SK-N-SH treated with all-trans-retinoic acid at 6 μM for 48 hours (cell line): ENCODE data around the gene CNTNAP2.

ENCODE experiments used
- ATAC-seq: fragments of 200-7000 bp; cut with Tn5 transposase; 3 replicates; pipeline ENCODE4 v1.9.1; 2020; ENCODE audit warnings: mild to moderate bottlenecking, moderate library complexity
- ARNTL ChIP-seq: fragments of 450-650 bp; formaldehyde crosslinking; IDR thresholded peaks from 2 replicates; pipeline ENCODE4 v1.5.0; 2020; ENCODE audit warnings: low read depth, mild to moderate bottlenecking, moderate library complexity, borderline replicate concordance
- BACH2 ChIP-seq: fragments of 250-450 bp; sonication (Bioruptor Pico); IDR thresholded peaks from 2 replicates; pipeline ENCODE4 v1.9.0; 2021; ENCODE audit warnings: mild to moderate bottlenecking, borderline replicate concordance
- CSDC2 ChIP-seq: fragments of 250-450 bp; sonication (Bioruptor Pico); IDR thresholded peaks from 2 replicates; pipeline ENCODE4 v1.5.0; 2020; ENCODE audit warnings: mild to moderate bottlenecking, moderate library complexity
- ESRRG ChIP-seq: fragments of 250-450 bp; sonication (Bioruptor Pico); IDR thresholded peaks from 2 replicates; pipeline ENCODE4 v1.6.1; 2021; ENCODE audit warnings: mild to moderate bottlenecking
- GLIS3 ChIP-seq: fragments of 250-450 bp; sonication (Bioruptor Pico); IDR thresholded peaks from 2 replicates; pipeline ENCODE4 v1.5.0; 2020; ENCODE audit warnings: mild to moderate bottlenecking, moderate library complexity
- ISL1 ChIP-seq: fragments of 250-450 bp; sonication (Bioruptor Pico); IDR thresholded peaks from 2 replicates; pipeline ENCODE4 v2.1.2; 2022; ENCODE audit warnings: mild to moderate bottlenecking, moderate library complexity
- PPARA ChIP-seq: fragments of 250-450 bp; sonication (Bioruptor Pico); IDR thresholded peaks from 2 replicates; pipeline ENCODE4 v1.5.0; 2020; ENCODE audit warnings: mild to moderate bottlenecking, borderline replicate concordance
- RARB ChIP-seq: fragments of 250-450 bp; sonication (Bioruptor Pico); IDR thresholded peaks from 2 replicates; pipeline ENCODE4 v1.8.0; 2021; ENCODE audit warnings: mild to moderate bottlenecking, moderate library complexity
- SNAI2 ChIP-seq: fragments of 250-450 bp; sonication (Bioruptor Pico); IDR thresholded peaks from 2 replicates; pipeline ENCODE4 v1.5.0; 2020; ENCODE audit warnings: mild to moderate bottlenecking, moderate library complexity
- TCF4 ChIP-seq: fragments of 250-450 bp; sonication (Bioruptor Pico); IDR thresholded peaks from 2 replicates; pipeline ENCODE4 v1.8.0; 2021; ENCODE audit warnings: mild to moderate bottlenecking, moderate library complexity, borderline replicate concordance
- TOX ChIP-seq: fragments of 250-450 bp; sonication (Bioruptor Pico); IDR thresholded peaks from 2 replicates; pipeline ENCODE4 v1.8.0; 2021; ENCODE audit warnings: mild to moderate bottlenecking, moderate library complexity, borderline replicate concordance
- ZC3H10 ChIP-seq: fragments of 250-450 bp; sonication (Bioruptor Pico); IDR thresholded peaks from 2 replicates; pipeline ENCODE4 v1.5.1; 2021; ENCODE audit warnings: mild to moderate bottlenecking, moderate library complexity
- ZFP3 ChIP-seq: fragments of 250-450 bp; sonication (Bioruptor Pico); IDR thresholded peaks from 2 replicates; pipeline ENCODE4 v1.5.0; 2020; ENCODE audit warnings: mild to moderate bottlenecking, moderate library complexity
- ZFP30 ChIP-seq: fragments of 450-650 bp; formaldehyde crosslinking; IDR thresholded peaks from 2 replicates; pipeline ENCODE4 v1.5.0; 2022; ENCODE audit warnings: mild to moderate bottlenecking, moderate library complexity
- ZNF565 ChIP-seq: fragments of 450-650 bp; formaldehyde crosslinking; conservative IDR thresholded peaks from 2 replicates; pipeline ENCODE4 v1.5.0; 2020; ENCODE audit warnings: low read depth, mild to moderate bottlenecking, moderate library complexity
- ZNF8 ChIP-seq: fragments of 450-650 bp; formaldehyde crosslinking; IDR thresholded peaks from 2 replicates; pipeline ENCODE4 v1.5.0; 2020; ENCODE audit warnings: mild to moderate bottlenecking, moderate library complexity
- TF ChIP-seq, protein P1 (sequence below): fragments of 250-450 bp; sonication (Bioruptor Pico); IDR thresholded peaks from 2 replicates; pipeline ENCODE4 v1.8.0; 2020; ENCODE audit warnings: mild to moderate bottlenecking, moderate library complexity, borderline replicate concordance
- TF ChIP-seq, protein P2 (sequence below): fragments of 250-450 bp; sonication (Bioruptor Pico); IDR thresholded peaks from 2 replicates; pipeline ENCODE4 v1.8.0; 2021; ENCODE audit warnings: low read depth, mild to moderate bottlenecking, moderate library complexity, borderline replicate concordance
- TF ChIP-seq, protein P3 (sequence below): fragments of 250-450 bp; sonication (Bioruptor Pico); IDR thresholded peaks from 2 replicates; pipeline ENCODE4 v1.5.1; 2021; ENCODE audit warnings: mild to moderate bottlenecking, moderate library complexity
- TF ChIP-seq, protein P4 (sequence below): fragments of 250-450 bp; sonication (Bioruptor Pico); IDR thresholded peaks from 2 replicates; pipeline ENCODE4 v1.5.0; 2020; ENCODE audit warnings: mild to moderate bottlenecking, moderate library complexity

The CNTNAP2 gene

DNA sequence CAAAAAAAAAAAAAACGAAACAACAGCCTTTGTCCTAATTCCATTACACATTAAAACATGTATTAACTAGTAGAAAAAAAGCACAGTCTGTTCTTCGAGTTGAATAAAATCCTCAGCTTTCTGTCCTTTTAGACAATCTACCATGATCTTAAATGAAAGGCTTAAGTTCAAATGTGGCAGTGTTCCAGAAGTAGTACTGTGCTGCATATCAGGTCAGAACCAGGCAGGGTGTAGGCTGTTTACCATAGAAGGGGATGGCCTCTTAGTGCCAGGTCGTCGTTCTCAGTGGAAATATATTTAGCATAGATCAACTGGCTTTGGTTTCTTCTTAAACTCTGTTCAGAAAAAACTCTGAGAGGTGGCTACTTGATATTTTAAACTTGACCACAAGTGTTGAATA is 612.0 kb downstream of the CNTNAP2 start:
- no peak for ATAC-seq
- TF ChIP-seq ZC3H10 (CRISPR knock-in tag) (no peak), ZFP3 (CRISPR knock-in tag) (no peak), PPARA (CRISPR knock-in tag) (no peak), RARB (CRISPR knock-in tag) (no peak), ZNF8 (no peak), TCF4 (CRISPR knock-in tag) (no peak), CSDC2 (CRISPR knock-in tag) (no peak), TOX (CRISPR knock-in tag) (no peak), ARNTL (no peak), ZFP30 (CRISPR knock-in tag) (no peak), GLIS3 (CRISPR knock-in tag) (no peak)
- TF ChIP-seq, protein P1, sequence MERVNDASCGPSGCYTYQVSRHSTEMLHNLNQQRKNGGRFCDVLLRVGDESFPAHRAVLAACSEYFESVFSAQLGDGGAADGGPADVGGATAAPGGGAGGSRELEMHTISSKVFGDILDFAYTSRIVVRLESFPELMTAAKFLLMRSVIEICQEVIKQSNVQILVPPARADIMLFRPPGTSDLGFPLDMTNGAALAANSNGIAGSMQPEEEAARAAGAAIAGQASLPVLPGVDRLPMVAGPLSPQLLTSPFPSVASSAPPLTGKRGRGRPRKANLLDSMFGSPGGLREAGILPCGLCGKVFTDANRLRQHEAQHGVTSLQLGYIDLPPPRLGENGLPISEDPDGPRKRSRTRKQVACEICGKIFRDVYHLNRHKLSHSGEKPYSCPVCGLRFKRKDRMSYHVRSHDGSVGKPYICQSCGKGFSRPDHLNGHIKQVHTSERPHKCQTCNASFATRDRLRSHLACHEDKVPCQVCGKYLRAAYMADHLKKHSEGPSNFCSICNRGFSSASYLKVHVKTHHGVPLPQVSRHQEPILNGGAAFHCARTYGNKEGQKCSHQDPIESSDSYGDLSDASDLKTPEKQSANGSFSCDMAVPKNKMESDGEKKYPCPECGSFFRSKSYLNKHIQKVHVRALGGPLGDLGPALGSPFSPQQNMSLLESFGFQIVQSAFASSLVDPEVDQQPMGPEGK (CRISPR knock-in tag), result no peak
- TF ChIP-seq, protein P2, sequence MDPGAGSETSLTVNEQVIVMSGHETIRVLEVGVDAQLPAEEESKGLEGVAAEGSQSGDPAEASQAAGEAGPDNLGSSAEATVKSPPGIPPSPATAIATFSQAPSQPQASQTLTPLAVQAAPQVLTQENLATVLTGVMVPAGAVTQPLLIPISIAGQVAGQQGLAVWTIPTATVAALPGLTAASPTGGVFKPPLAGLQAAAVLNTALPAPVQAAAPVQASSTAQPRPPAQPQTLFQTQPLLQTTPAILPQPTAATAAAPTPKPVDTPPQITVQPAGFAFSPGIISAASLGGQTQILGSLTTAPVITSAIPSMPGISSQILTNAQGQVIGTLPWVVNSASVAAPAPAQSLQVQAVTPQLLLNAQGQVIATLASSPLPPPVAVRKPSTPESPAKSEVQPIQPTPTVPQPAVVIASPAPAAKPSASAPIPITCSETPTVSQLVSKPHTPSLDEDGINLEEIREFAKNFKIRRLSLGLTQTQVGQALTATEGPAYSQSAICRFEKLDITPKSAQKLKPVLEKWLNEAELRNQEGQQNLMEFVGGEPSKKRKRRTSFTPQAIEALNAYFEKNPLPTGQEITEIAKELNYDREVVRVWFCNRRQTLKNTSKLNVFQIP (CRISPR knock-in tag), result no peak
- TF ChIP-seq, protein P3, sequence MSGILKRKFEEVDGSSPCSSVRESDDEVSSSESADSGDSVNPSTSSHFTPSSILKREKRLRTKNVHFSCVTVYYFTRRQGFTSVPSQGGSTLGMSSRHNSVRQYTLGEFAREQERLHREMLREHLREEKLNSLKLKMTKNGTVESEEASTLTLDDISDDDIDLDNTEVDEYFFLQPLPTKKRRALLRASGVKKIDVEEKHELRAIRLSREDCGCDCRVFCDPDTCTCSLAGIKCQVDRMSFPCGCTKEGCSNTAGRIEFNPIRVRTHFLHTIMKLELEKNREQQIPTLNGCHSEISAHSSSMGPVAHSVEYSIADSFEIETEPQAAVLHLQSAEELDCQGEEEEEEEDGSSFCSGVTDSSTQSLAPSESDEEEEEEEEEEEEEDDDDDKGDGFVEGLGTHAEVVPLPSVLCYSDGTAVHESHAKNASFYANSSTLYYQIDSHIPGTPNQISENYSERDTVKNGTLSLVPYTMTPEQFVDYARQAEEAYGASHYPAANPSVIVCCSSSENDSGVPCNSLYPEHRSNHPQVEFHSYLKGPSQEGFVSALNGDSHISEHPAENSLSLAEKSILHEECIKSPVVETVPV (CRISPR knock-in tag), result no peak

DNA sequence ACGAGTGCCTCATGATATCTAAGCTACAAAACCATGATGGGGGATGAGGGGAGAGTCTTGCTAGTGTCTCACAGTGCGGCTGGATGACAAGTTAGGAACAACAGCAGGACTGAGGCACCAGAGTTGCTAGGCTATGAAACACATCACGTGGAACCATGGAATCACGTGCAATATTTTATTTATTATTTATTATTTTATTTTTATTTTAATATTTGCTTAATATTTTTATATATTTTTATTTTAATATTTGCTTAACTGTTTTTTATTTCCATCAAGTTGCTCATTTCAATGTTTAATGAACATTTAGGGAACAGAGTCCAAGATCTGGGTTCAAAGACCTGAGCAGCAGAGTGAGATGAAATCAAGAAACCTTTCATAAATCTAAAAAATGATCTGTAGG is 614.6 kb downstream of the CNTNAP2 start:
- TF ChIP-seq ZFP3 (CRISPR knock-in tag) (no peak), ESRRG (no peak), ZNF565 (CRISPR knock-in tag) (no peak), ZNF8 (no peak), ARNTL (no peak), TCF4 (CRISPR knock-in tag) (no peak), RARB (CRISPR knock-in tag) (no peak), ZC3H10 (CRISPR knock-in tag) (no peak), ZFP30 (CRISPR knock-in tag) (no peak), CSDC2 (CRISPR knock-in tag) (no peak), SNAI2 (CRISPR knock-in tag) (no peak), GLIS3 (CRISPR knock-in tag) (no peak), BACH2 (CRISPR knock-in tag) (no peak), ISL1 (CRISPR knock-in tag) (no peak)
- TF ChIP-seq, protein P1 (CRISPR knock-in tag), result no peak
- TF ChIP-seq, protein P4, sequence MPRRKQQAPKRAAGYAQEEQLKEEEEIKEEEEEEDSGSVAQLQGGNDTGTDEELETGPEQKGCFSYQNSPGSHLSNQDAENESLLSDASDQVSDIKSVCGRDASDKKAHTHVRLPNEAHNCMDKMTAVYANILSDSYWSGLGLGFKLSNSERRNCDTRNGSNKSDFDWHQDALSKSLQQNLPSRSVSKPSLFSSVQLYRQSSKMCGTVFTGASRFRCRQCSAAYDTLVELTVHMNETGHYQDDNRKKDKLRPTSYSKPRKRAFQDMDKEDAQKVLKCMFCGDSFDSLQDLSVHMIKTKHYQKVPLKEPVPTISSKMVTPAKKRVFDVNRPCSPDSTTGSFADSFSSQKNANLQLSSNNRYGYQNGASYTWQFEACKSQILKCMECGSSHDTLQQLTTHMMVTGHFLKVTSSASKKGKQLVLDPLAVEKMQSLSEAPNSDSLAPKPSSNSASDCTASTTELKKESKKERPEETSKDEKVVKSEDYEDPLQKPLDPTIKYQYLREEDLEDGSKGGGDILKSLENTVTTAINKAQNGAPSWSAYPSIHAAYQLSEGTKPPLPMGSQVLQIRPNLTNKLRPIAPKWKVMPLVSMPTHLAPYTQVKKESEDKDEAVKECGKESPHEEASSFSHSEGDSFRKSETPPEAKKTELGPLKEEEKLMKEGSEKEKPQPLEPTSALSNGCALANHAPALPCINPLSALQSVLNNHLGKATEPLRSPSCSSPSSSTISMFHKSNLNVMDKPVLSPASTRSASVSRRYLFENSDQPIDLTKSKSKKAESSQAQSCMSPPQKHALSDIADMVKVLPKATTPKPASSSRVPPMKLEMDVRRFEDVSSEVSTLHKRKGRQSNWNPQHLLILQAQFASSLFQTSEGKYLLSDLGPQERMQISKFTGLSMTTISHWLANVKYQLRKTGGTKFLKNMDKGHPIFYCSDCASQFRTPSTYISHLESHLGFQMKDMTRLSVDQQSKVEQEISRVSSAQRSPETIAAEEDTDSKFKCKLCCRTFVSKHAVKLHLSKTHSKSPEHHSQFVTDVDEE (CRISPR knock-in tag), result no peak
- TF ChIP-seq, all 23 proteins: peak for 0
- no peak for ATAC-seq

DNA sequence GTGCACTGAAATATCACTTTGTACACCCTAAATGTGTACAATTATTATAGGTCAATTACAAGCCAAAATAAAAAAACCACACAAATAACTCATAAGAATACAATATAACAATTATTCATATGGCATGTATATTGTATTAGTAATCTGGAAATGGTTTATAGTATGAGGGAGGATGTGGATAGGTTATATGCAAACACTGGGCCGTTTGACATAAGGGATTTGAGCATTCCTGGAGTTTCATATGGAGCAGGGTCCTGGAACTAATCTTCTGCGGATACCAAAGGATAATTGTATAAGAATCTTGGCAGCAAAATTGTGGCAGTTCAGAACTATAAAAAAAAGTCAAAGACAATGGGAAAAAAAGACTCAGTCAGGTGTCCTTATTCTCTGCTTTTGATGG is 619.4 kb downstream of the CNTNAP2 start:
- ATAC-seq, result no peak
- TF ChIP-seq ARNTL (no peak), SNAI2 (CRISPR knock-in tag) (no peak), BACH2 (CRISPR knock-in tag) (no peak), ZFP30 (CRISPR knock-in tag) (no peak), TOX (CRISPR knock-in tag) (no peak), PPARA (CRISPR knock-in tag) (no peak), ZFP3 (CRISPR knock-in tag) (no peak)
- TF ChIP-seq, protein P1 (CRISPR knock-in tag), result no peak
- TF ChIP-seq, protein P2 (CRISPR knock-in tag), result no peak
